Ovary (tissue), 3 donors: ENCODE data around the gene FRYL.

ENCODE experiments used
- CTCF ChIP-seq, 3 donors: fragments of 450-650 bp in 2 of 3; fragments of 200-600 bp in 1 of 3; IDR thresholded peaks; one replicate each; pipeline versions ENCODE4 v1.5.1 to v1.8.0; 2016 to 2022; ENCODE audit warnings: antibody characterized with exemption in 3 of 3, mild to moderate bottlenecking in 1 of 3
- EP300 ChIP-seq: sonication (generic); formaldehyde crosslinking; IDR thresholded peaks from one replicate; pipeline ENCODE4 v1.6.1; 2017; ENCODE audit warnings: antibody characterized with exemption
- POLR2A ChIP-seq: fragments of 450-650 bp; IDR thresholded peaks from one replicate; pipeline ENCODE4 v1.6.1; 2017; ENCODE audit warnings: antibody characterized with exemption, mild to moderate bottlenecking, moderate library complexity
- donor health status: DM: no; HTN: no; CAD: no.

GRCh38 chr4:48556268-48556667 is 223.8 kb downstream of the FRYL start:
- no peak for TF ChIP-seq POLR2A
- TF ChIP-seq CTCF (IDR thresholded peaks at IDR 0.05): no peak
- TF ChIP-seq EP300: no peak
